NCI-H1417 (cell line): Measurements from ENCODE around the gene PAPOLA.
A peak's percentile ranks its signal among the peaks of the same experiment; 100 is the strongest.
"Not testable (repeated sequence)": the region's sequence is repeated elsewhere in the genome, so short reads cannot be mapped to it uniquely, and the experiment has no call there.

Experiments
- DNase-seq, 3 experiments: peaks; one replicate each; lab custom pipeline; 2025; lab: John Stamatoyannopoulos, UW

The PAPOLA gene

DNA sequence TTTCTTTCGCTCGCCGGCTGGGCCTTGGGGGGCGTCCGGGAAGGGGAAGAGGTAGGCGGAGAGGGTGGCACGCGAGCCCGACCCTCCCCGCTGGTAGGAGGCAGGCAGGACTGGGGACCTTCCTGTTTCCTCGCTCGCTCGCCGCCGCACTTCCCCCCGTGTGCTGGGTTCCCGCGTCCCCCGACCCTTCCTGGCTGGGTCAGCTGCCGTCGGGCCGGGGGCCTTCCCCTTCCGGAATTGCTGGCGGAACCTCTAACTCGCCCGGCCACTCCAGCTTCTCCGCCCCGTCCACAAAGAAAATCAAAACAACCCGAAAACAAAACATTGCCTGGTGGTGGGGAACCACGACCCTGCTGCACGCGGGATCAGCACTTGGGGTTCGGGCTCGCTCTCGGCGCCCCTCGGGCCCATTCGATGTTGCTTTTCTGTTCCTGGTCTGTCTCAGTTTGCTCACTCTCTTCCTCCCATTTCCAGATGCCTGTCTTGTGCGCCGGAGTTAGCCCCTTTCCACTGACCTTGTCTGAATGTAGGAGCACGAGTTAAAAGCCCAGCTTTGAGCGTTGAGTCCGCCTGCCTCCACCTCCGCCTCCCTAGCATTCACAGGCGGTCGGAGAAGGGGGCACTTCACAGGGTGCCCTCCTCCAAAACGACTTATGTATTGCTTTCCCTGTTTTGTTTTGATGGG lies 581 bp downstream of the PAPOLA start:
- DNase-seq: peak in 2 of 3 experiments; percentile 74 to 87

DNA sequence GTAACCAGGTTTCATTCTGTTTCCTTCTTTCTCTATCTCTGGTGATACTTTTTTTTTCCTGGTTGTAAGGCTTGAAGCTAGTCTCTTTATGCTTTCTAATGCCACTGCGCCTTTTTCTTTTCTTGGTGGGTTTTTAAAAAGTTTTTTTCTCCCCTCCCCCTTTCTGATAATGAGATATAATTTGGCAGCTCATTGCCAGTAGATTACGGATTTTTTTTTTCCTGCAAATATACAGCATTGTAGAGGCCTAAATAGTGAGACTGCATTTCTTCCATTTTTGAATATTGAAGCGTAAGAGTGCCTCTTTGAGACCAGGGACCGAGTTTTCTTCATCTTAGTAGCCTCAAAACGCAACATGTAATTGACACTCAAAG lies 1.1 kb downstream of the PAPOLA start:
- no peak for DNase-seq

DNA sequence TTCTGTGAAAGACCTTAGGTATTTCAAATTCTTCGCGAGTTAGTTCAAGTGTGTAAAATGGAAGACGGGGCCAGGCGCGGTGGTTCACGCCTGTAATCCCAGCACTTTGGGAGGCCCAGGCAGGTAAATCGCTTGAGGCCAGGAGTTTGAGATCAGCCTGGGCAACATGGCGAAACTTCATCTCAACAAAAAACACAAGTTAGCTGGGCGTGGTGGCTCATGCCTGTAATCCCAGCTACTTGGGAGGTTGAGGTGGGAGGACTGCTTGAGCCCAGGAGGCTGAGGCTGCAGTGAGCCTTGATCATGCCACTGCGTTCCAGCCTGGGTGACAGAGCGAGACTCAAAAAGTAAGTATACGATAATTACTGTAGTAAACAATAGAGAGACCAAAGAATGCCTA lies 2.2 kb downstream of the PAPOLA start:
- not testable (repeated sequence) for DNase-seq

DNA sequence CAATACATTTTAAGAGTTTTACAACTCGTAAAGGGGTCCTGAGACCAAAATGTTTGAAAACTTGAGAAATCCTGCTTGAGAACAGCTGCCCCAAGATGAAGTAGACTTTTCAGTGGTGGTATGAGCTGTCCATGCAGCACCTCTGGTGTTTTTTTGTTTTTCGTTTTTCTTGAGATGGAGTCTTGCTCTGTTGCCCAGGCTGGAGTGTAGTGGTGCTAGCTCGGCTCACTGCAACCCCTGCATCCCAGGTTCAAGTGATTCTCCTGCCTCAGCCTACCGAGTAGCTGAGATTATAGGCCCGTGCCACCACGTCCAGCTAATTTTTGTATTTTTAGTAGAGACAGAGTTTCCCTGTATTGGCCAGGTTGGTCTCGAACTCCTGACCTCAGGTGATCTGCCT lies 5.5 kb downstream of the PAPOLA start:
- DNase-seq: no peak

DNA sequence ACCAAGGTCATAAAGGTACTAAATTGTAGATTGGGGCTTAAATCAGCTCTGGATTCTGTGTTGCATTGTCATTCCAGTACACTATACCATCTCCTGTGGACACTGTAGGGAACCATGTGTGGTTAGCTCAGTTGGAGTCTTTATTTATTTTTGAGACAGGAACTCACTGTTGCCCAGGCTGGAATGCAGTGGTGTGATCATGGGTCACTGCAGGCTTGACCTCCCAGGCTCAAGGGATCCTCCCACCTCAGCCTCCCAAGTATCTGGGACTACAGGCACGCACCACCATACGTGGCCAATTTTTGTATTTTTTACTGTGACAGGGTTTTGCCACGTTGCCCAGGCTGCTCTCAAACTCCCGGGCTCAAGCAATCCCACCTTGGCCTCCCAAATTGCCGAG lies 6.7 kb downstream of the PAPOLA start:
- no peak for DNase-seq

DNA sequence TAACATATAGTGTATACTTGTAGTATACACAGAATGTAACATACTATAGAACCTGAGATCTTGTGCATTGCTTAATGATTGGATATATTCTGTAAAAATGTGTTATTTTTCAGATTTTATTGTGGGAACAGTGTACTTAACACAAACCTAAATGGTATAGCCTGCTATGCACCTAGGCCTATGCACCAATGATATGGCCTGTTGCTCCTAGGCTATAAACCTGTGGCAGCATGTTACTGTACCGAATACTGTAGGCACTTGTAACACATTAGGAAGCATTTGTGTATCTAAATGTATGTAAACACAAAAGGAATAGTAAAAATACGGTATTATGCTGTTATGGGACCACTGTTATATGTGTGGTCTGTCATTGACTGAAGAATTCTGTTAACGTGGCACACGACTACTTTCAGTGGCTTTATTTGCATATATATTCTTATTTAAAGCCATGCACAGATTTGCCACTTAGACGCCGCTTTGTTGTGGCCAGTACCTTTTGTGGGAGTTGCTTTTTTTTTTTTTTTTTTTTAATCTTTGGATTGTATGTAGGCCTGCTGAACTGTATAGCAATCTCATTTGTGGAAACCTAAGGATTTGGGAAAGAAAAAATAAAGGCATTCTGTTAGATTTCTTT lies 7.4 kb downstream of the PAPOLA start:
- no peak for DNase-seq

DNA sequence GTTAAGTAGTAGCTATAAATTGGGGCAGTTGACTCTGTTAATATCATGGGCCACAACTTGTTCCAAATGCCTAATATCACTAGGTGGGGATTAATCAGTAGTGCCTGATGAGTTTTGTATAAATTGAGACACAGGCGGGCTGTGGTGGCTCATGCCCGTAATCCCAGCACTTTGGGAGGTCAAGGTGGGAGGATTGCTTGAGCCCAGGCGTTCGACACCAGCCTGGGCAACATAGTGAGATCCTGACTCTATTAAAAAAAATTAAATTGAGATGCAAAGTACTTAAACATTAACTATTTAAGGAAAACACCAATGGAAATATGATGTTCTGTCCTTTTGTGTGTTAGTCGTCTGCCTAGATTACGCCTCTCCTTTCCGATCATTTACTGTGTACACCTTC lies 9.0 kb downstream of the PAPOLA start:
- DNase-seq: no peak

DNA sequence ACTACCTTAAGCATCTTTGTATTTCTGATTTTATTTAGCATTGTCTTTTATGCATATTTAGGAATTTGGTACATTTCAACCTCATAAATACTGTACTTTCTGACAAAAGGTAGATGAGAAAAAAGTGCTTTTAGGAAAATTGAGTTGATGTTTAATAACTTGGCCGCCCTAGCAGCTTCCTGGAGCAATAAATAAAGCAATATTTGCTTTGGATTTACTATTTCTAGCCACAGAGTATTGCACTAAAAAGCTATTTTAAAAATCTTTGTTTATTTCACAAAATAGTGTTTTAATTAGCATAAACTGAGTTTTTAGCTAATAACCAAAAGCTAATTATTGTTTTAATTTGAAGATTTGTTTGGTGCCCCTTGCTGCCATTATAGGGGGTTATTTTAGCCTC lies 9.5 kb downstream of the PAPOLA start:
- no peak for DNase-seq

DNA sequence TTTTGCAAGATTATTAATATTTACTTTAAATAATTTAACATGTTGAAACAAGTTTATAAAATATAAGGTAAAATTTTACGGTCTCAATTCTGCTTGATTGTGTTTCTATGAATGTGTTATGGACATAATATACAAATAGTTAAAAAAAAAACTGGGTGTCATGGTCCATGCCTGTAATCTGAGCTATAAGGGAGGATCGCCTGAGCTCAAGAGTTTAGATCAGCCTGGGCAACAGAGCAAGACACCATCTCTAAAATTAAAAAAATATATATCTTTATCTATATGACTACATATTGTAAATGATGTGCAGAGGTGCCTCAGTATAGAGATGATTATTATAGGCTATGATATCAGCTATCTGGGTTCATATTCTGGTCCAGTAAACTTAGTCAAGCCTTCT lies 9.9 kb downstream of the PAPOLA start:
- DNase-seq: no peak

DNA sequence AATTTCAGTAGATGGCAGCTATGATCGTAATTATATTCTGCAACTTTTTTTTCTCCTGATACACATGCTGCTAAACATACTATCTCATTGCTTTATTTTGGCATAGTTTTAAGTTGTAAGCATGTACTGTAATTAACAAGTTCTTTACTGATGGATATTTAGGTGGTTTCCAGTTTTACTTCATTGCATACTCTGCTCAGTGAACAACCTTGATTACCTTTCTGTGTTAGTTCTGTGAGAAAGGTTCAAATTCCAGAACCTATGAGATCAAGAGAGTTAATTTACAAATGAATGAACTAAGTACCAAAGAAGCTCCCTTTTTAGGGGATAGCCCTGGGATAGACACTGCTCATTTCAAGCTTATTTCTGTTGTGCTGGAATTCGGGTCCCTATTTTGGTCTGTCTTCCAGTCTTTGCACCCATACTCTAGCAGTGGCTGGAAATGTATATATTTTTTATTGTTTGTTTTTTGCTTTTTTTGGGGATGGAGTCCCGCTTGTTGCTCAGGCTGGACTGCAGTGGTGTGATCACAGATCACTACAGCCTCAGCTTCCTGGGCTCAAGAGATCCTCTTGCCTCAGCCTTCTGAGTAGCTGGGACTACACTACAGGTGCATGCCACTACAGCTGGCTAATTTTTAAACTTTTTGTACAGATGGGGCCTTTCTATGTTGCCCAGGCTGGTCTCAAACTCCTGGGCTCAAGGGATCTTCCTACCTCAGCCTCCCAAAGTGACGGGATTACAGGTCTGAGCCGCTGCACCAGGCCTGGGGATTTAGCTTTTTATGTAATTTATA lies 10.6 kb downstream of the PAPOLA start:
- DNase-seq: no peak

DNA sequence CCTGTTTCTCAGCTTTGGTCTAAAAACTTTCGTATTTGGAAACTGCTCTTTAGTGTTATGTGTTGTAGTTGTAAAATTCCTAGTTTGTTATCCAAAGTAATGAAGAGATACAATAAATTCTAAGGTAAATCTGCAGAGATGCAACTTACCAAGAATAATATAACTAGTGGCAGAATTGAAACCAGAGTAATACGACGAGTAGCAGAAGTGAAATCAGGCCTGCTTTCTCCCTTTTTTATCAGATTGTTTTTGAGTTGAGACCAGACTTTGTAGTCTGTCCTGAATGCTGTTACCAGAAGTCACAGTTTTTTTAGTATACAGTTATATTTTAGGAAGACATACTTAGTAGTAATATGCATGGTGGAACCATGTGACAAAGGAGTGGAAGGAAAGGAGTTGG lies 12.5 kb downstream of the PAPOLA start:
- no peak for DNase-seq

DNA sequence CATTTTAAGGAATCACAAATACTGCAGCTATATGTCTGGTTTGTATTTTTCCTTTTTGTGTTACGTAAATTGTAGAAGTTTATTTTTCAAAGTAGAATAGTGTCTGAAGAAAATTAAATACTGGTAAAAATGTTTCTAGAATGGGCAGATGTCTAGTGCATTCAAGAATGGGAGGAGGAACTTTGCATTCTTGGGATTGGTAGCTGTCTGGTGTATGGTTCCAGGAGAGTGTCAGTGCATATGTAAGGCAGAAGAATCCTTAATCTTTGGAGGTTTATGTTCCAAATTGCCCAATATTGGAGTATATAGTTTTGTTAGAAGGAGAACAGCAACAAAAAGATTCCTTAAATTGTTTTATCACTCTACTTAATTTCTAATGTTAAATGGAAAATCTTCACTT lies 13.5 kb downstream of the PAPOLA start:
- DNase-seq: no peak

DNA sequence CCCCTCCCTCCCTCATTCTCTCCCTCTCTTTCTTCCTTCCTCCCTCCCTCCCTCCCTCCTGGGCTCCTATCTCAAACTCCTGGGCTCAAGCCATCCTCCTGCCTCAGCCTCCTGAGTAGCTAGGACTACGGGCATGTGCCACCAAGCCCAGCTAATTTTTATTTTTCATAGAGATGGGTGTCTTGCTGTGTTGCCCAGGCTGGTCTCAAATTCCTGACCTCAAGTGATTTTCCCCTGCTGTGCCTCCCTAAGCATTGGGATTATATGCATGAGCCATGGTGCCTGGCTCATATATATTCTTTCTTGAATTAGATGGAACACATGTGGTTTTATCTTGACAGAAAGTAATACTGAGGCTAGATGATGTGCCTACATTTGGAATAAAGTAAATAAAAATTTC lies 14.2 kb downstream of the PAPOLA start:
- no peak for DNase-seq

DNA sequence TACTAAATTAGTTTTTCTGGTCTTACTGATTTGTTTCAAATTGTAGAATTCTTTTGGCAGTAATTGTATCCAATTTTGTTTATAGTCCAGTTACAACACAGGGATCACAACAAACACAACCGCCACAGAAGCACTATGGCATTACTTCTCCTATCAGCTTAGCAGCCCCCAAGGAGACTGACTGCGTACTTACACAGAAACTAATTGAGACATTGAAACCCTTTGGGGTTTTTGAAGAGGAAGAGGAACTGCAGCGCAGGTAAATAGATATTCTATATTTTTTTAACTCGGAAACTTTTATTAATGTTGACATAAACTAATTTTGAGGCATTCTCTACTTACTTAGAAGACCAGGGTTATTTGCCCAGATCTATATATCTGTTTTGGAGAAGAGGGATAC lies 17.8 kb downstream of the PAPOLA start:
- no peak for DNase-seq

DNA sequence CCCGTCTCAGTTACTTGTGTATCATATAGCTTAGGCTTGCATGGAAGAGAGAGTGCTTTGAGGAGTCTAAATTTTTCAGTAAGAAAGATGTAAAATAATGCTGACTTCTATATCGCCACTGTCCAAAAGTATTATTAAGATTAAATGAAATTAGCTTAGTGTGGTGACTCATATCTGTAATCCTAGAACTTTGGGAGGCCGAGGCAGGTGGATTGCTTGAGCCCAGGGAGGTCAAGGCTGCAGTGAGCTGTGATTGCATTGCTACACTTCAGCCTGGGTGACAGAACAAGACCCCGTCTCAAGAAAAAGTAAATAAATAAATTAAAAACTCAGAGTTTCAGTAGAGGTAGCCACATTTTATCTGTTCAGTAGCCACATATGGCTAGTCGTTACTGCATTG lies 23.3 kb downstream of the PAPOLA start:
- DNase-seq: no peak

DNA sequence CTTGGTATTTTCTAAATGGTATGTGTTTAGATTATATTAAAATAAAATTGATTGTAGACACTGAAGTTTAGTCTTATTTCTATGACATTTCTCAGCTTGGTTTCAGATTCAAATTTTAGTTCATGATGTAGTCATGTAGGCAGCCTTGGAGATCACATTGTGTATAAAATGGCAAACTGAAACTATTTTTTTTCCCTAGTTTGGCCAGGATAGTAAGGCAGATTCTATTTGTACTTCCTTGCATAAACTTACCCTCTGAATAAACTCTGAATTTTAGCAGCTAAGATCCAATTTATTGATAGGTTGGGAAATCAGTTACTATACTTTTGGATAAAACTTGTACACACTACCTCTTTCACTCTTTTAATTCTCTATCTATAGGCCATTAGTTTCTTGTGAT lies 30.4 kb downstream of the PAPOLA start:
- DNase-seq: no peak

DNA sequence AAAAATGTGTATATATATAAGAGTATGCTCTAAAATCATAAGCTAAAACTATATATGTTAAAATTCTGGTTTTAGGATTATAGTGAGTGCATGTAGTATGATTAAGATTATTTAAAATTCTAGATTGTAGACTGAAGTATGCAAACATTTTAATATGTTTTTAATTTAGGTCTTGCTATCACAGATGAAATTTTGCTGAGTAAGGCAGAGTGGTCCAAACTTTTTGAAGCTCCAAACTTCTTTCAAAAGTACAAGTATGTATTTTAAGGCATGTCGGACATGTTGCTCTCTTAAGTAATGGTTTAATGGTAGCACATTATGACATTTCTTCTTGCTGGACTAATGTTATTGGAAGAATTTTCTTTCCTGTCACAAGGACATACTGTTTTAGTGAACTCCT lies 34.6 kb downstream of the PAPOLA start:
- no peak for DNase-seq

DNA sequence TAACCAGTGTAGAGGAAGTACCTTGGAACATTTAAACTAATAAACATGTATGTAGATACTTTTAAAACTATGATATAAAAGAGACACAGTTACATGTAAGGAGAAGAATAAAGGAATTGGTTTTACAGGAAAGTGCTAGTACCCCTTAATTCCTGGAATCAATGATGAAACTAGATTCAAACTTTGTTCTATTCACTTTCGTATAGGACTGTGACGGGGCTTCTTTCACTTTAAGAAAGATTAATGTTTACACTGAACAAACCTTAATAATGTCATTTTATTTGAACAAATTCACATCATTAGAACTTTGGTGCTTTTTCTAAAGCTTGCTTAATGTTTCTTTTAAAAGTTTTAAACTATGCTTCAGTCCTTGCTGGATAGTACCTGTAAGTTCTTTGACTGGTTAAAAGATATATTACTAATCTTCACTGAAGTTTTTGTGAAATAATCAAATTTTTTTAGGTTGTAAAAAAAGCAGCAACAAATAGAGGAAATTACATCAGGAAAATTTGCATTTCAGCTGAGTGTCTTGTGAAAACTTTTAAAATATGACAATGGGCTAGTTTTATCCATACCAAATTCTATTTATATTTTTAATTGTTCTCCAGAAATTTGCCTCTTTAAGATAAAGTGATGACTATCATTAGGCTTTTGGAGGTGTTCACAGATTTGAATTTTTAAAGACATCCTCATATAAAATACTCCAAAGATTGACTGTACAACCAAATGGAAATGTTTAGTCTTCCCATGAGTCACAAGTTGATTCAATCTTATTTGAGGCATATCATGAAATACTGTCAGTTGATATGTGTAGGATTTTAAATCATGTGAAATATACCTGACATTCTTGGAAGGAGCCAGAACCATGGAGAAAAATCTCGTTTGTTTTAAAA lies 36.2 kb downstream of the PAPOLA start:
- no peak for DNase-seq

DNA sequence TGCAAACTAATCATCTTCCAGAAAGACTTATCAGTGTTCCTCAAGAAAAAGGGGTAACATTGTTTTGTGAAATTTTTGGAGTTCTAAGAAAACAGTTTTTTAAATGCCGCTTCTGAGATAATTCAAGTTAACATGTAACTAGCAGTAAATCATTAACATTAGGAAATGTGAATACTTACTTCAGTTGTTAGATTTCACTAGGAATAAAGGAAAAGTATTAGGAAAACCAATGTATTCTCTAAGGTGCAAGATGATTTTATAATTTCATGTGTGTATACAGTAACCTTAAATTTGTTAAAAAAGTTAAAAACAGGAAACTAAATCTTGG lies 36.8 kb downstream of the PAPOLA start:
- no peak for DNase-seq

DNA sequence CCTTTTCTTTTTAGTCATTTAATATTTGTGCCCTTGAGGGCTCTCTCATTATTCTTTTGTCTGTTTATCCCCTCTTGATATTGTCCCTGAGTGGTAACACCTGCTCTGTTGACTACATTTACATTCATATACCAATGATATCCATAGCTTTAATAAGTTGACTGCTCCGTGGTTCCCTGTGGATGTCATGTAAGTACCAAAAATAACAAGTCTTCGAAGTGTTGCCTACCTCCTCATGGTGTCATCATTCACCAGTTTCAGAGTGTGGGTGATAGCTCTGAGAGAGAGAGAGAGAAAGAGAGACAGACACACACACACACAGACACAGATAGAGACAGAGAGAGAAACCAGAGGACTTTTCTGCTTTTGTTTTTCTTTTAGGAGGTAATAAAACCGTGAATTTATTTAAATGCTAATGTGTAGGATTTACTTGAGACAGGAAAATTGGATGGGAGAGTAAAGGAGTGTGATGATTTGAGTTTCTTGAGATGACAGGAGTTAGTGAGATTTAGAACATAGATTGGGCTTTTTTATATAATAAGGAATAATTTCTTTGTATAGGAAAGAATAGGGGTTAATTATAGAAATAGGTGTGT lies 52.2 kb downstream of the PAPOLA start:
- peak in 2 of 3 experiments; percentile 53 to 91 for DNase-seq

DNA sequence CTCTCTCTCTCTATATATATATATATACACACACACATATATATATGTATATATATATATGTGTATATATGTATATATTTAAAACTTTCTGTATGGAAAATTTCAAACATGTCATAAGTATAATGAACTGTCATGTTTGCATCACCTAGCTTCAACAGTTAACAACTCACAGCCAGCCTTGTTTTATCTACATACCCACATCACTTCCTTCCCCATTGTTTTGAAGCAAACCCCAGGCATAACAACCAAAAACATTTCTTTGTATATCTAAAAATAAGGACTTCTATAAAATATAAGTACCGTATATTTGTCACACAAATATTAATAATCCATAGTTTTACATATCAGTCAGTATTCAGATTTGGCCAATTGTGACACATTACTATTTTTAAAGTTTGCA lies 57.4 kb downstream of the PAPOLA start:
- DNase-seq: no peak

DNA sequence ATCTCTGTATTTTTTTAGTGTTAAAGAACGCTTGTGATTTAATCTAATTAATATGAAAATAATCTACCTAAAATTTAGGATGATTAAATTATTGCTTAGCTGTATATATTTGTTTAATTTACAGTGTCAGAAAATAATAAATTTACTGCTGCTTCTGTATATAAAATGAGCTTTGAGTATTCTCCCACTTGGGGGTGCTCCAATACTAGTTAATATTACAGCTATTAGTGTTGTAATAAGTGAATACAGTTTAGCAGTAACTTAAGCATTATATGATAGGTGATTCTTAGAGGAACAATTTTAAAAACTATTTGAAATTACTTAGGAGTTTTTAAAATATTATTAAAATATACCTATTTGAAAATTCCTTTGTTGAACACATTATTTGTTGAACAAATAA lies 62.2 kb downstream of the PAPOLA start:
- DNase-seq: peak in 1 of 3 experiments; percentile 45
